Panc1 (cell line): ENCODE results near the gene NAALAD2.
"Not testable (repeated sequence)": the region's sequence is repeated elsewhere in the genome, so short reads cannot be mapped to it uniquely, and the experiment has no call there.

Source experiments
- CTCF ChIP-seq: fragments of 450-650 bp; IDR thresholded peaks from 2 replicates; pipeline ENCODE4 v1.5.1; 2017; ENCODE audit warnings: mild to moderate bottlenecking
- POLR2AphosphoS5 ChIP-seq: IDR thresholded peaks from 2 replicates; pipeline ENCODE4 v1.6.1; 2012; ENCODE audit warnings: mild to moderate bottlenecking, low read depth, low read length, moderate library complexity
- REST ChIP-seq, 2 experiments: IDR thresholded peaks; 2 replicates each; pipeline ENCODE4 v1.6.1; 2011 to 2012; ENCODE audit warnings: low read depth in 2 of 2, control low read depth in 1 of 2, low read length in 1 of 2, mild to moderate bottlenecking in 1 of 2, moderate library complexity in 1 of 2; ENCODE audit not compliant: insufficient read depth in 1 of 2
- SIN3A ChIP-seq: IDR thresholded peaks from 2 replicates; pipeline ENCODE4 v1.6.1; 2012; ENCODE audit warnings: low read depth, mild to moderate bottlenecking, low read length, moderate library complexity, borderline replicate concordance; ENCODE audit not compliant: insufficient read depth
- TCF7L2 ChIP-seq: IDR thresholded peaks from 2 replicates; pipeline ENCODE4 v1.6.1; 2011; ENCODE audit warnings: mild to moderate bottlenecking, low read depth, low read length, inconsistent platforms

GRCh38 chr11:90207992-90208391 is 73.5 kb downstream of the NAALAD2 start:
- not testable (repeated sequence) for TF ChIP-seq REST (IDR thresholded peaks at IDR 0.05; ENCODE audit: insufficient read depth in 1 of 2, low read depth in 2 of 2, low read length in 1 of 2); CTCF; SIN3A; POLR2AphosphoS5; TCF7L2
